OCI-LY1 (cell line): Measurements from ENCODE around the gene MAGI1.

Experiments
- H2AFZ ChIP-seq: fragments of 200-600 bp; sonication (generic), shearing (Covaris generic); 2 replicates; pipeline ENCODE4 v1.6.0; 2014; ENCODE audit warnings: antibody characterized with exemption, mild to moderate bottlenecking, low read length
- H3F3A ChIP-seq: fragments of 200-600 bp; sonication (generic), shearing (Covaris generic); 2 replicates; pipeline ENCODE4 v1.6.0; 2014; ENCODE audit warnings: mild to moderate bottlenecking, antibody characterized with exemption, low read length, moderate library complexity; ENCODE audit not compliant: insufficient read depth
- H3K27ac ChIP-seq: fragments of 200-600 bp; sonication (generic); 2 replicates; pipeline ENCODE4 v1.5.1; 2014; ENCODE audit warnings: low read length, mixed run types, mild to moderate bottlenecking, low read depth; ENCODE audit not compliant: poor library complexity, severe bottlenecking
- H3K27me3 ChIP-seq: fragments of 200-600 bp; sonication (generic); 2 replicates; pipeline ENCODE4 v1.6.0; 2014; ENCODE audit warnings: antibody characterized with exemption, mild to moderate bottlenecking, low read length, moderate library complexity; ENCODE audit not compliant: insufficient read depth
- H3K36me3 ChIP-seq: fragments of 200-600 bp; sonication (generic); 2 replicates; pipeline ENCODE4 v1.6.1; 2014; ENCODE audit warnings: mild to moderate bottlenecking, antibody characterized with exemption, low read length, moderate library complexity, mixed read lengths; ENCODE audit not compliant: insufficient read depth
- H3K4me1 ChIP-seq: fragments of 200-600 bp; sonication (generic); 2 replicates; pipeline ENCODE4 v1.5.1; 2014; ENCODE audit warnings: mild to moderate bottlenecking, low read length, moderate library complexity; ENCODE audit not compliant: insufficient read depth, severe bottlenecking
- H3K4me2 ChIP-seq: fragments of 200-600 bp; sonication (generic), shearing (Covaris generic); 2 replicates; pipeline ENCODE4 v1.6.1; 2014; ENCODE audit warnings: low read length
- H3K4me3 ChIP-seq: fragments of 200-600 bp; sonication (generic); 2 replicates; pipeline ENCODE4 v1.5.1; 2014; ENCODE audit warnings: low read length, low read depth, mild to moderate bottlenecking, mixed read lengths; ENCODE audit not compliant: poor library complexity, severe bottlenecking
- H3K79me2 ChIP-seq: fragments of 200-600 bp; shearing (Covaris generic); 2 replicates; pipeline ENCODE4 v1.6.1; 2016; ENCODE audit warnings: mixed run types, low read length, mixed read lengths; ENCODE audit not compliant: insufficient read depth
- H3K9ac ChIP-seq: fragments of 200-600 bp; sonication (generic), shearing (Covaris generic); 2 replicates; pipeline ENCODE4 v1.6.1; 2014; ENCODE audit warnings: mild to moderate bottlenecking, low read length, mixed read lengths
- H3K9me2 ChIP-seq: fragments of 200-600 bp; sonication (generic), shearing (Covaris generic); 2 replicates; pipeline ENCODE4 v1.6.1; 2014; ENCODE audit warnings: low read depth, mild to moderate bottlenecking, low read length, mixed read lengths
- H3K9me3 ChIP-seq: fragments of 200-600 bp; shearing (Covaris generic); 2 replicates; pipeline ENCODE4 v1.6.1; 2014; ENCODE audit warnings: low read length, mixed read lengths
- H4K20me1 ChIP-seq: fragments of 200-600 bp; sonication (generic), shearing (Covaris generic); 2 replicates; pipeline ENCODE4 v1.6.0; 2016; ENCODE audit warnings: mild to moderate bottlenecking, low read length; ENCODE audit not compliant: insufficient read depth
- CTCF ChIP-seq: fragments of 200-600 bp; sonication (generic), shearing (Covaris generic); IDR thresholded peaks from 2 replicates; pipeline ENCODE4 v1.5.1; 2017; ENCODE audit warnings: mild to moderate bottlenecking, antibody characterized with exemption, low read length, moderate library complexity, mixed read lengths
- EZH2 ChIP-seq: fragments of 200-600 bp; sonication (generic), shearing (Covaris generic); IDR thresholded peaks from 2 replicates; pipeline ENCODE4 v1.8.0; 2017; ENCODE audit warnings: borderline replicate concordance, mixed run types, mild to moderate bottlenecking, antibody characterized with exemption, low read length, moderate library complexity, mixed read lengths

Gene MAGI1

GRCh38 chr3:65667963-65668362, 370.8 kb downstream of the MAGI1 start:
- no peaks in the 10 kb centered on the region for H4K20me1 ChIP-seq
- TF ChIP-seq CTCF (no peak), EZH2 (no peak)

DNA sequence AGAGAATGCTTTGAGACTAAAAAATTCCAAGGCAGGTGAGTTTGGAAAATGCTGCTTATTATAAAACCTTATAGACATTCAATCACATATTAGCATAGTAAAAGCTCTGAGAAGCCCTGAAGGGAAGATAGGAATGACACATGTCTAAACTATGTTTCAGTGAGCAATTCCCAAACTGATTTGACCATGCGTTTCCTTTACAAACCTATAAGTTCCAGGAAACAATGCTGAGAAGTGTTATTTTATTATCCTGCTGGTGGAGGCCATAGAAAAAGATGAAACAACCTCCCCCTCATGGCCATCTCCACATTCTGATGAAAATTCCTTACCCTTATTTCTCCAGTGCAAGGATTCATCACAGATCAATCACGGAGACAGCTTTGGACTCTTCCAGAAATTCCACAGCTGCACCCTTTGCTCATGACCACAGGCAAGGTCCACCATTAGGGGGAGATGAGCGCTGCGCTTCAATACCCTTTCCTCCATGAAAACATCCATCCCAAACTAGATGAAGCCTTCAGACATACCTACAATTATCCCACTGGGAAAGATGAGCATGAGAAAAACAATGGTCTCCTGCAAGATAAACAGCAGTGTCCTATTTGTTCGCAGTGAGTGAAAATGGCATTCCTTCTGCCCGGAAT, 372.1 kb downstream of the MAGI1 start:
- Histone ChIP-seq H3K9ac (no peak overlapping the region), H3K27me3 (no peaks in the 10 kb centered on the region), H3K4me1 (no peaks in the 10 kb centered on the region), H3K9me3 (no peaks in the 10 kb centered on the region), H4K20me1 (no peaks in the 10 kb centered on the region), H3K4me2 (no peak overlapping the region), H3K9me2 (no peaks in the 10 kb centered on the region), H3K79me2 (no peaks in the 10 kb centered on the region), H2AFZ (no peak overlapping the region), H3K4me3 (no peak overlapping the region), H3K27ac (no peak overlapping the region), H3F3A (no peaks in the 10 kb centered on the region), H3K36me3 (no peaks in the 10 kb centered on the region)
- TF ChIP-seq EZH2 (no peak), CTCF (no peak)

More at GRCh38 chr3:65667963-65668362, 370.8 kb downstream of the MAGI1 start:
- no peak overlapping the region for H3K27ac ChIP-seq
- no peak overlapping the region for H3K4me3 ChIP-seq
- H2AFZ ChIP-seq: no peak overlapping the region
- H3K27me3 ChIP-seq: no peaks in the 10 kb centered on the region
- no peaks in the 10 kb centered on the region for H3K9me3 ChIP-seq
- H3K4me2 ChIP-seq: no peak overlapping the region
- no peaks in the 10 kb centered on the region for H3F3A ChIP-seq
- H3K9me2 ChIP-seq: no peaks in the 10 kb centered on the region
- no peaks in the 10 kb centered on the region for H3K79me2 ChIP-seq
- H3K36me3 ChIP-seq: no peaks in the 10 kb centered on the region
- H3K4me1 ChIP-seq: no peaks in the 10 kb centered on the region
- H3K9ac ChIP-seq: no peak overlapping the region

GRCh38 chr3:65665915-65666314, 372.8 kb downstream of the MAGI1 start:
- H3K9me2 ChIP-seq: no peaks in the 10 kb centered on the region

More at GRCh38 chr3:65665915-65666314, 372.8 kb downstream of the MAGI1 start:
- TF ChIP-seq CTCF (no peak), EZH2 (no peak)
- Histone ChIP-seq H4K20me1 (no peaks in the 10 kb centered on the region), H3K79me2 (no peaks in the 10 kb centered on the region), H2AFZ (no peak overlapping the region), H3K9me3 (no peaks in the 10 kb centered on the region), H3F3A (no peaks in the 10 kb centered on the region), H3K36me3 (no peaks in the 10 kb centered on the region), H3K4me2 (no peak overlapping the region), H3K9ac (no peak overlapping the region), H3K27me3 (no peaks in the 10 kb centered on the region), H3K27ac (no peak overlapping the region), H3K4me1 (no peaks in the 10 kb centered on the region), H3K4me3 (no peak overlapping the region)
